GM12875 (cell line): ENCODE measurements around the gene RIF1.

ENCODE experiments used
- H3K4me3 ChIP-seq: one replicate; pipeline ENCODE4 v1.5.1; 2011; ENCODE audit warnings: low read depth, low read length, control low read depth
- CTCF ChIP-seq: IDR thresholded peaks from 2 replicates; pipeline ENCODE4 v1.5.1; 2011; ENCODE audit warnings: low read depth, mild to moderate bottlenecking, control low read depth, inconsistent platforms, low read length, moderate library complexity, borderline replicate concordance; ENCODE audit not compliant: insufficient read depth

RIF1 gene

GRCh38 chr2:151465771-151466170 is 56.1 kb downstream of the RIF1 start:
- H3K4me3 ChIP-seq, result no peak overlapping the region
- no peak for TF ChIP-seq CTCF

- TF ChIP-seq CTCF, result no peak
- H3K4me3 ChIP-seq, result no peak overlapping the region
These were observed 60.9 kb downstream of the RIF1 start for GRCh38 chr2:151470556-151470955.

GRCh38 chr2:151472966-151473365 is 63.3 kb downstream of the RIF1 start:
- TF ChIP-seq CTCF, result no peak

GRCh38 chr2:151475071-151475470 is 65.4 kb downstream of the RIF1 start:
- TF ChIP-seq CTCF, result no peak
- H3K4me3 ChIP-seq, result no peak overlapping the region

More at GRCh38 chr2:151472966-151473365, 63.3 kb downstream of the RIF1 start:
- no peak overlapping the region for H3K4me3 ChIP-seq

GRCh38 chr2:151476287-151476686 is 66.6 kb downstream of the RIF1 start:
- TF ChIP-seq CTCF, result no peak
- H3K4me3 ChIP-seq, result no peak overlapping the region

- no peak overlapping the region for H3K4me3 ChIP-seq
- no peak for TF ChIP-seq CTCF
These were observed 68.3 kb downstream of the RIF1 start for GRCh38 chr2:151478011-151478410.

GRCh38 chr2:151481744-151482143 is 72.0 kb downstream of the RIF1 start:
- H3K4me3 ChIP-seq, result no peak overlapping the region

More at GRCh38 chr2:151481744-151482143, 72.0 kb downstream of the RIF1 start:
- no peak for TF ChIP-seq CTCF
